A549 (cell line): ENCODE data around the gene PLXND1.

Experiments
- BCL3 ChIP-seq: fragments of >200 bp; sonication (Bioruptor Twin); formaldehyde crosslinking; IDR thresholded peaks from 3 replicates; pipeline ENCODE4 v1.6.1; 2016
- CTCF ChIP-seq: fragments of >200 bp; sonication (Bioruptor Twin); formaldehyde crosslinking; IDR thresholded peaks from 3 replicates; pipeline ENCODE4 v1.5.1; 2016
- EHMT2 ChIP-seq: fragments of 200-600 bp; sonication (generic); IDR thresholded peaks from 2 replicates; pipeline ENCODE4 v1.6.1; 2016; ENCODE audit warnings: antibody characterized with exemption, low read depth, mild to moderate bottlenecking, moderate library complexity
- EP300 ChIP-seq, 2 experiments: fragments of >200 bp; sonication (Bioruptor Twin); formaldehyde crosslinking; IDR thresholded peaks; 2 replicates in 1 of 2; 3 replicates in 1 of 2; pipeline ENCODE4 v1.6.1; 2016 to 2017
- ESRRA ChIP-seq: fragments of 150-350 bp; IDR thresholded peaks from 2 replicates; pipeline ENCODE4 v1.6.1; 2014; ENCODE audit warnings: mild to moderate bottlenecking, low read length, borderline replicate concordance
- FOSL2 ChIP-seq, 2 experiments: fragments of 450-650 bp in 1 of 2; fragments of >200 bp in 1 of 2; sonication (Bioruptor Twin) in 1 of 2; formaldehyde crosslinking; IDR thresholded peaks; 2 replicates each; pipeline versions ENCODE4 v1.5.0 to v1.6.1; 2016 to 2020; ENCODE audit warnings: mild to moderate bottlenecking in 1 of 2, moderate library complexity in 1 of 2
- POLR2A ChIP-seq: IDR thresholded peaks from 2 replicates; pipeline ENCODE4 v1.6.1; 2012; ENCODE audit warnings: mild to moderate bottlenecking, low read length

DNA sequence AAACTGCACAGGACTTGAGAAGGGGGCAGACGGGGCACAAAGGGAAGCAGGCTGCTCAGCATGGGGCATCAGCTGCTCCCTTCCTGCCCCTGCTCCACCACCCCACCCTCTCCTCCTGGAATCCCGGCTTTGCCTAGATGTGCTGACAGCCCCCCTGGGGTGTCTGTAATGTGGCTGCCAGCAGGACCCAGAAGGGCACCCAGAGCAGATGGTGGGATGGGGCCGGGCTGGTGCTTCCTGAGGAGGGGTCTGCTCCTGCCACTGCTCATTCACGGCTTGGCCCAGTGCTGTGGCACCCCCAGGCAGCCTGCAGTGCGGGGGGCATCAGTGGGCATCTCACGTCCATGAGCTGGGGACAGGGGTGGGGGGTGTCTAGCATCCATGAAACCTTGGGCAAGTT, 53.3 kb downstream of the PLXND1 start:
- TF ChIP-seq CTCF (no peak), EP300 (IDR thresholded peaks at IDR 0.05) (no peak), ESRRA (no peak), POLR2A (no peak), EHMT2 (no peak), FOSL2 (IDR thresholded peaks at IDR 0.05) (no peak), FOSL2 (CRISPR knock-in tag; IDR thresholded peaks at IDR 0.05) (no peak), BCL3 (no peak)
